NK-92 treated with Interleukin-12 subunit alpha and Interleukin-12 subunit beta, amount 100 ng/mL, for 24 hours (cell line): Measurements from ENCODE around the gene CTIF.

ENCODE experiments used
- DNase-seq: peaks from one replicate; lab custom pipeline; 2025; lab: John Stamatoyannopoulos, UW

CTIF gene

DNA sequence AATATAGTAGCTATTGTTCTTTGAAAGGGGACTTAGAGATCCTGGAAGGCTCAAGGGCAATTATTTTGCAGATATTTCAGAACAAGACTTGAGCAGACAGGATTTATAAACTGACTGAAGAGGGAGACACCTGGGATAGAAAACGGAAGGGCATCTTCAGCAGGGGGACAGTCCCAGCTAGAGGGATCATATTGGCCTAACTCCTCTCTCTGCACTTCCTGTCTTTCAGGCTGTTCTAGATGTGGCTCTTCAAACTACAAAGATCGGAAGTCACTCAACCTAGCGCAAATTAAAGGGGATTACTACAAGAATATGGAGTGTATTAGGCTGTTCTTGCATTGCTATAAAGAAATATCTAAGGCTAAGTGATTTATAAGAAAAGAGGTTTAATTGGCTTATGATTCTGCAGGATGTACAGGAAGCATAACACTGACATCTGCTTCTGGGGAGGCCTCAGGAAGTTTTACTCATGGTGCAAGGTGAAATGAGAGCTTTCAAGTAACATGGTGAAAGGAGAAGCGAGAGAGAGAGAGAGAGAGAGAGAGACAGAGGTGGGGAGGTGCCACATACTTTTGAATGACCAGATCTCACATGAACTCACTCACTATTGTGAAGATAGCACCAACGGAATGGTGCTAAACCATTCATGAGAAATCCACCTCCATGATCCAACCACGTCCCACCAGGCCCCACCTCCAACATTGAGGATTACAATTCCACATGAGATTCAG, 5.3 kb upstream of the CTIF start:
- DNase-seq, result no peak

- no peak for DNase-seq
Measured at GRCh38 chr18:48534364-48534763, 4.5 kb upstream of the CTIF start.

DNA sequence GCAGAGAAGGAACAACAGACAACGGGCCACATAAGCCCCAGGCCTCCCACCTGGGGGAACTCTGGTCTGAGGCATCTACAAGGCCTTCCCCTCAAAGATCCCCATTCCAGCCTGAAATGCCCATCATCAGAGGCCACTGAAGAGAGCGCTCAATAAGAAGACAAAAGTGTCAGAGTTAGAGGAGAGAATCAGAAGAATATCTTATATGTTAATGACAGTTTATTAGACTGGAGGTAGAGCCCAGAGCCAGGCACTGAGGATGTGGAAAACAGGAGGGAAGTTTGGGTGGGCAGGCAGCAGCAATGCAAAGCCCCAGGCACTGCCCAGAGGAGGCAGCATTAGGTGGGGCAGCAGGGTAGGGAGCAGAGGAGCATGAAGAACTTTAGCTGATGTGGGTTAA, 2.9 kb upstream of the CTIF start:
- DNase-seq, result no peak

- no peak for DNase-seq
Measured at GRCh38 chr18:48536516-48536915, 2.3 kb upstream of the CTIF start.

- DNase-seq, result no peak
Measured at GRCh38 chr18:48539406-48540250, 797 bp downstream of the CTIF start.

DNA sequence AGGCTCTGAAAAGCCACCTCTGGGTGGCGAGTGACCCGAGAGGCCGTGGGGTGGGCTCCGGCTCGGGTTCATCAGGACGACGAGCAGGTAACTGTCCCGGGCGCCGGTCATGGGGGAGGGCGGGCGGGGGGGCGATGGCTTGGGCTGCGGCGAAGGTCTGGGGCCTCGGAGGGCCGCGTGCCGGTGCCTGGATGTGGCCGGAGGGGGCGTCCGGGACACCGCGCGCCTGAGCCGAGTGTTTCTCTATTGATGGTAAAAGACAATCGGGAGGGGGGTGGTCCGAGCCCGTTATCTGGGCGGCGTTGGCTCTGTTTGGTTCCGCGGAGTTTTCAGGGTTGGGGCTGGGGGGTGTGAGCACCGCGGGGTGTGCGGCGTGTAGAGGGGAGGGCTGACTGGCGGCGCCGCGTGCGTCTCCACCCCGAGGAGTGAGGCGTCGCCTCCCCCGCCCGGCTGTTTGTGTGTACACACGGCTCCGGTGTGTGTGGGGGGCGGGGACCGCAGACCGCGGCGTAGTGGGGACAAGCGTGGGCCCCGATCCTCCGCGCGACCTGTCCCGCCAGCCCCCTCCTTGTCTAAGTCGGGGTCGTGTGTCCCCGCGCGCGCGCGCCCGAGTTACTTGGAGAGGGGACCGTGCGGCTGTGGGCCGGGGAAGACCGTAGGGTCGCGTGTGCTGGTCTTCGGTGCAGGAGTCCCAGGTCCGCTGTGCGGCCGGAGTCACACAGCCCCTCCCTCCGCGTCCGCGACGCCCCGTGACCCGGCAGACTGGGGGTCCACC, 1.6 kb downstream of the CTIF start:
- DNase-seq, result no peak

GRCh38 chr18:48541026-48541746, 2.4 kb downstream of the CTIF start:
- no peak for DNase-seq

GRCh38 chr18:48541747-48542400, 3.0 kb downstream of the CTIF start:
- DNase-seq, result no peak

DNA sequence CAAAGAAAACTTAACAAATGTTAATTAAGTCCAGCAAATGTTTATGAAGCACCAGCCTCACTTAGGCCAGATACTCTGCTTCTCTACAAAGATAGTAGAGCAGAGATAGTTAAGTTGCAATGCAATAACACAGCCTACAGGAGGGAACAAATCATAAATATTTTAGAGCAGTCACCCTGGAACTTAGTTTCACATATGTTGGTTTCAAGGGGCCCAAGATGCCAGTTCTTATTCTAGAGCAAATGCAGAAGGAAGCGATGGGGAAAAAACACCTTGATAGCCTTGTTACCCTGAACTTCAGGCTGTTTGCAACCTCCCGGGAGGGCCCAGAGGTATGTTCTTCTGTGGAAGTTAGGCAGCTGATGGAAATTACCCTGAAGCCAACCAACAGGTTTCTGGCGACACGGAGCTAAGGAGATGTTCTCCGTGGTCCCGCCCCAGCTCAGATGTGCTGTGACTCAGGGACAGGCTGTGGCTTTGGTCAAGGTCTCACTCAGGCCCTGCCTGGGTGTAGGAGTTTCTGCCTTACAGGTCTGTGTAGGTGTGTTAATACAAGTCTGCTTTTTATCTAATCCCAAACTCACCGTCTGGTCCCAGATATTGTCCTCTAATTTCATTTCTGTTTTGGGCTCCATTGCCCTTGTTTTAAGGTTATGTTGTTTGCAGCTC, 3.8 kb downstream of the CTIF start:
- DNase-seq, result peak; percentile 44

GRCh38 chr18:48543228-48543627, 4.4 kb downstream of the CTIF start:
- peak; percentile 58 for DNase-seq

DNA sequence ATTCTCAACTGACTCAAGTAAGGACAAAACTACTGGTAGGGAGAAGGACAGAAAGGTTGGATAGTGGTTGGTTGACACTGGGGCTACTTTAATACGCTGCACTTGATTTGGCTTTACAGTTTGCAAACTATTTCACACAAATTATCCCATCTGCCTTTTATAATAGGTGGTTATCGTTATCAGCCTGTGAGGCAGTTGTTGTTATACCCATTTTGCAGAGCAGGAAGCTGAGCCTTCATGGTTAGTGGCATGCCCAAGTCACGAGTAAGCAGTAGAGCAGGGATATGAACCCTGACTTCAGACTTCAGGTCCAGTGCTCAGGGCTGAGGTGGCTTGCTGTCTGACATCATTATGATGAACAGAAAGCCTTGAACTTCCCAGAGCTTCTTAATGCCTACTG, 5.3 kb downstream of the CTIF start:
- DNase-seq, result no peak

GRCh38 chr18:48544661-48545415, 6.0 kb downstream of the CTIF start:
- no peak for DNase-seq

DNA sequence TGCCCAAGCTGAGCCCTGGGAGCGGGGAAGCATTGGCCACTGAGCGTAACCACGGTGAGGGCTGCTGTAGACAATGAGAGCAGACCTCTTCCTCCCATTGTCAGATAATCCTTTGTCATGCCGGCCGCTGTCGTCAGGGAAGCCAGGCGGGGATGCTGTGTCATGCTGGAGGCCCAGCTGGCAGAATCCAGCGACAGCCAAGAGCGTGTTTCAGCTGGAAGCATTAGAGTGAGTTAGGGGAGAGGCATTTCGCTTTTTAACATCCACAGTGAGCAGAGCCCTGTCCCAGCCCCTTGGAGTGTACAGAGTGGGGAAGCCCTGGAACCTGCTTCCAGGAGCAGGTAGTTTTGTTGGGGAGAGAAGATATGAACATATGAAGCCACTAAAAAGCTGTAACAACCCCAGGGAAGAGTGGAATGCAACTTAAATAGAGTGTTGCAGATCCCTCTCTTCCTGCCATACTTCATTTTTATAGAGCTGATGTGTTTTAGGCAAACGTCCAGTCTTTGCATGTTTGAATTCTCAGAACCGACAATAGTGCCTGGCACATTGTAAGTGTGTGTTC, 7.0 kb downstream of the CTIF start:
- DNase-seq, result no peak

GRCh38 chr18:48546396-48546795, 7.6 kb downstream of the CTIF start:
- DNase-seq, result no peak

GRCh38 chr18:48547531-48547981, 8.7 kb downstream of the CTIF start:
- no peak for DNase-seq

DNA sequence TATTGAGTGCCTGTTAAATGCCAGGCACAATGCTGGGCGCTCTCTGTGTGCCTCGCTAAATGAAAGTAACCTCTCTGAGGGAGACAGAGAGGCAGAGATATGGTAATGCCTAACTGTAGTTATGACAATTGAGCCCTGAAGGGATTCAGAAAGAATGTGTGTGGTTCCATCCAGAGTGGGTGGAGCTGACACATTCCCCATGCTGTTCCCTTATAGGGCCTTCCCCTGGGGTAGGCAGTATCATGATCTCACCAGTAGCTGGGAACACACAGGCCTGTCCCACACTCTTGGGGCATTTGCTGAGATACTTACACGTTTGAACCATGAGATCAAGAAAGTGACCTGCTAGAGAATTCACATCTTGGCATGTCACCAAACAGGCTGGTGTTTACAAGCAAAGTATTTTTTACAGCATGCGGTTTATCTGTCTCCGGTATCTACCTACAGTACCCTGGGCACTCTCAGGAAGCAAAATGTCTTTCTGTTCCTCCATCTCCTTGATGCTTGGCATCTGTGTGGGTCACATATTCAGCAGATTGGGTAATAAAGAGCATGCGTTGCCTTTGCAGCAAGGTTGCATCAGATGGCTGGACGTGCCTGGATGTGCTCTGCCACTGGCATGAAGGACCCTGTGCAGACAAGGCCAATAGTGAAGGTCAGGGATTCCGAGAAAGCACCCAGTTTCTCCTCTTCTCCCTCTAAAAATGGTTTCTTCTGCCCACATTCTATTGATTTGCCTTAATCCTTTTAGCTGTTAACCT, 9.4 kb downstream of the CTIF start:
- no peak for DNase-seq

GRCh38 chr18:48548921-48549320, 10.1 kb downstream of the CTIF start:
- no peak for DNase-seq

DNA sequence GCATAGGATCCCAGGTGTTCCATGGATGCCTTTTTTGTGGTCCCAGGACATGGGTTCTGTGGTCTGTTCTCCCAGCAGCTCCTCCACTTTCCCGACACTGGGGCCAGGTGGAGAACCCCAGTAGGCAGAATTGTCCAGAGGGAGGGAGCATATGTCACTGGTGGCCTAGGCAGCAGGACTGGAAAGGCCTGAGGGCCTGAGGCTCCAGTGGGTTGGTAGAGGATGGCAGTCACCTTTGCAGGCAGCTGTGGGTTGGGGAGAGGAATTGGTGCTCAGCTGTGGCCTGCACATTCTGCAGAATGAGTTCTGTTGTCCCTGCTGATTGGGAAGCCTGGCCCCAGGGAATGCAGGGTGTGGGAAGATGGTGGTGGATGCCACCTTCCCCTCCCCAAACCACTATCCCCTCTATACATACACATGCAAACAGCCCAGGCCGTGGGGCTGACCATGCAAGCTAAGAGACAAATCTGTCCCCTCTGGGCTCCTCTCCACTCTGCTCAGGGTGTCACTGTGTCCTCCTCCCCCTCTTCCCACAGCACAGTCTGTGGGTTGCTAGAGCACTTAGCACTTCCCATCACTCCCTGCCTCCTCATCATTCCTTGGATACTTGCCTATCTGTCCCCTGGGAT, 11.4 kb downstream of the CTIF start:
- DNase-seq, result no peak

GRCh38 chr18:48551100-48551499, 12.3 kb downstream of the CTIF start:
- DNase-seq, result no peak
